Transverse colon (tissue), 4 donors: ENCODE measurements around the gene DUSP2.

Source experiments
- POLR2A ChIP-seq: fragments of 450-650 bp; IDR thresholded peaks from one replicate; pipeline ENCODE4 v1.6.1; 2016; ENCODE audit warnings: antibody characterized with exemption, mild to moderate bottlenecking, moderate library complexity
- POLR2AphosphoS5 ChIP-seq, 3 donors: sonication (generic); formaldehyde crosslinking; IDR thresholded peaks; one replicate each; pipeline ENCODE4 v1.6.1; 2016; ENCODE audit warnings: antibody characterized with exemption in 3 of 3
- TF ChIP-seq, protein P1 (sequence below), 5 experiments: fragments of 200-600 bp in 3 of 5; fragments of 450-650 bp in 2 of 5; sonication (generic) in 3 of 5; IDR thresholded peaks; 1 replicate in 2 of 5; 2 replicates in 3 of 5; pipeline ENCODE4 v1.5.1; 2016 to 2017; ENCODE audit warnings: antibody characterized with exemption in 5 of 5, inconsistent platforms in 3 of 5, mild to moderate bottlenecking in 2 of 5, moderate library complexity in 1 of 5

DNA sequence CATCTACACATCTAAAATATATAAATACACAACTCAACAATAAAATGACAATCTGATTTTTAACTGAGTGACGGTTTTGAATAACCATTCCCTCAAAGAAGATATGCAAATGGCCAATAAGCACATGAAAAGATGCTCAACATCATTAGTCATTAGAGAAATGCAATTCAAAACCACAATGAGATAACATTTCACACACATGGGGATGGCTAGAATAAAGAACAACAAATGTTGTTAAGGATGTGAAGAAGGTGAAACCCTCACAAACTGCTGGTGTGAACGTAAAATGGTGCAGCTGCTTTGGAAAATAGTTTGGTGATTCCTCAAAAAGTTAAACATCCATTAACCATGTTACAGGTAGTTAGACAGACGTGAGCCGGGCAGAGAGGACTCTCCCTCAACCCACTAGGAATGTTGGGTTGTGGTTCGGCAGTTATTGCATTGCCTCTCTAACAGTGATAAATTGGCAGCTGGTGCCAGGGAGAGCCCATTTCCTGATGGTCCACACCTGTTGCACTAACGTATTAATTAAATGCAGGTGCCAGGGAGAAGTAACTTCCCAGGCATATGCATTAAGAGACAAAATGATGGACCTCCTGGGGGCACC lies 22.3 kb upstream of the DUSP2 start:
- TF ChIP-seq, protein P1, sequence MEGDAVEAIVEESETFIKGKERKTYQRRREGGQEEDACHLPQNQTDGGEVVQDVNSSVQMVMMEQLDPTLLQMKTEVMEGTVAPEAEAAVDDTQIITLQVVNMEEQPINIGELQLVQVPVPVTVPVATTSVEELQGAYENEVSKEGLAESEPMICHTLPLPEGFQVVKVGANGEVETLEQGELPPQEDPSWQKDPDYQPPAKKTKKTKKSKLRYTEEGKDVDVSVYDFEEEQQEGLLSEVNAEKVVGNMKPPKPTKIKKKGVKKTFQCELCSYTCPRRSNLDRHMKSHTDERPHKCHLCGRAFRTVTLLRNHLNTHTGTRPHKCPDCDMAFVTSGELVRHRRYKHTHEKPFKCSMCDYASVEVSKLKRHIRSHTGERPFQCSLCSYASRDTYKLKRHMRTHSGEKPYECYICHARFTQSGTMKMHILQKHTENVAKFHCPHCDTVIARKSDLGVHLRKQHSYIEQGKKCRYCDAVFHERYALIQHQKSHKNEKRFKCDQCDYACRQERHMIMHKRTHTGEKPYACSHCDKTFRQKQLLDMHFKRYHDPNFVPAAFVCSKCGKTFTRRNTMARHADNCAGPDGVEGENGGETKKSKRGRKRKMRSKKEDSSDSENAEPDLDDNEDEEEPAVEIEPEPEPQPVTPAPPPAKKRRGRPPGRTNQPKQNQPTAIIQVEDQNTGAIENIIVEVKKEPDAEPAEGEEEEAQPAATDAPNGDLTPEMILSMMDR (IDR thresholded peaks at IDR 0.05): no peak
- no peak for TF ChIP-seq POLR2A
- no peak for TF ChIP-seq POLR2AphosphoS5 (IDR thresholded peaks at IDR 0.05)
